Endometrium (tissue), 2 donors: Measurements from ENCODE around the gene NECAB2.

Source experiments
- FAIRE-seq: peaks from 2 replicates; lab custom pipeline; 2012; peaks lifted over from hg19 to GRCh38; lab: Jason Lieb, UNC
- donor health status: control.
- donor health status: control.

The NECAB2 gene

GRCh38 chr16:84045818-84046470 lies 77.9 kb downstream of the NECAB2 start:
- no peak for FAIRE-seq

GRCh38 chr16:84047206-84047605 lies 79.2 kb downstream of the NECAB2 start:
- FAIRE-seq: no peak

GRCh38 chr16:84047626-84048025 lies 79.6 kb downstream of the NECAB2 start:
- FAIRE-seq: no peak

- no peak for FAIRE-seq
These were observed 80.2 kb downstream of the NECAB2 start for GRCh38 chr16:84048270-84048669.

GRCh38 chr16:84048871-84049270 lies 80.8 kb downstream of the NECAB2 start:
- FAIRE-seq: no peak

GRCh38 chr16:84049403-84050060 lies 81.5 kb downstream of the NECAB2 start:
- FAIRE-seq: no peak

- FAIRE-seq: no peak
These were observed 82.3 kb downstream of the NECAB2 start for GRCh38 chr16:84050316-84050715.

- no peak for FAIRE-seq
These were observed 84.1 kb downstream of the NECAB2 start for GRCh38 chr16:84052071-84052622.
